HT-29 (cell line): ENCODE measurements around the gene ARMC10. TPM values are rescaled to one million over a fixed set of nuclear protein-coding genes. Genes with fewer than 3 reads are reported as not detected.
"Not testable (repeated sequence)": the region's sequence is repeated elsewhere in the genome, so short reads cannot be mapped to it uniquely, and the experiment has no call there.

Source experiments
- DNase-seq: peaks from one replicate; pipeline ENCODE4 v3.0.0-alpha.2; 2015; ENCODE audit warnings: low spot score
- total RNA-seq: library from RNA; depleted of rRNA; stranded (reverse); fragments of >200 nt; shearing (Covaris generic); gene quantifications from 2 replicates; pipeline ENCODE4 v1.2.3, GENCODE V29; 2014

The ARMC10 gene
- total RNA-seq, 1 experiment from 2014 or later: 40.7 TPM

DNA sequence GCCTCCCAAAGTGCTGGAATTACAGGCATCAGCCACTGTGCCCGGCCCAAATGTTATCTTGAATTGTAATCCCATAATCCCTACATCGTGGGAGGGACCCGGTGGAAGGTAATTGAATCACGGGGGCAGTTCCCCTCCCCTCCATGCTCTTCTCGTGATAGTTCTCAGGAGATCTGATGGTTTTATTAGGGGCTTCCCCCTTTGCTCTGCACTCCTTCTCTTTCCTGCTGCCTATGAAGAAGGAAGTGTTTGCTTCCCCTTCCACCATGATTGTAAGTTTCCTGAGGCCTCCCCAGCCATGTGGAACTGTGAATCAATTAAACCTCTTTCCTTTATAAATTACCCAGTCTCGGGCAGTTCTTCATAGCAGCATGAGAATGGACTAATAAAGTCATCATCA is 3.3 kb downstream of the ARMC10 start:
- DNase-seq: not testable (repeated sequence)

DNA sequence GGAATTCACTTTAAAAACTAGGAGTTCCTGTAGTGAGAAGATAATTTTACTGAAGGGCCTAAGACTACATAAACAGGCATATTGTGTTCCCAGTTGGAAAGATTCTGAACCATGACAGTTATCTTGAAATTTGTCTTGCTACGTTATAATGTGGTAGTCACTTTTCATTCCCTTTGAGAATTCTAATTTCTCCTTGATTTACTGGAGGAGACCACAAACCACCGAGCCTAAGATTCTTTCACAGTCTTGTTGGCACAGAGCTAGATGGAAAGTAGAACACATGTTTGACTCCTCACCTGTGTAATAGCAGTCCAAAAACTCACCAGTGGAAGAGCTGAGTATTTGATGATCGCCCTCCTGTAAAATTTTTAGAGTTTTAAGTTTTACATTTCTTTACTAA is 4.9 kb downstream of the ARMC10 start:
- DNase-seq: no peak

- DNase-seq: no peak
Observed at GRCh38 chr7:103080923-103081322, 6.0 kb downstream of the ARMC10 start.

DNA sequence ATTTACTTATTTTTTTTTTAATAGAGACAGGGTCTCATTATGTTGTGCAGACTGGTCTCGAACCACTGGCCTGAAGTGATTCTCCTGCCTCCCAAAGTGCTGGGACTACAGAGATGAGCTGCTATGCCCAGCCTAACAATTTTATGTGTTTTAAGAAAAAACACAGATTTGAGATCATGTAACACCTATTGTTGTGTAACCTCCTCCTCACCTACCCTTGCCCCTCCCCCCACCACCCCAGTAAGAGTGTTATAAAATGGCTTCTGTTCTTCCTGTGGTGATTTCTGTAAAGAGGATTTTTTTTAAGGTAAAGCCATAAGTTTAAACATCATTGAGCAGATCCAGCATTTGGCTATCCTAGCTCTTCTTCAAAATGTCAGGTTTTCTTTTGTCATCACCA is 7.6 kb downstream of the ARMC10 start:
- no peak for DNase-seq

DNA sequence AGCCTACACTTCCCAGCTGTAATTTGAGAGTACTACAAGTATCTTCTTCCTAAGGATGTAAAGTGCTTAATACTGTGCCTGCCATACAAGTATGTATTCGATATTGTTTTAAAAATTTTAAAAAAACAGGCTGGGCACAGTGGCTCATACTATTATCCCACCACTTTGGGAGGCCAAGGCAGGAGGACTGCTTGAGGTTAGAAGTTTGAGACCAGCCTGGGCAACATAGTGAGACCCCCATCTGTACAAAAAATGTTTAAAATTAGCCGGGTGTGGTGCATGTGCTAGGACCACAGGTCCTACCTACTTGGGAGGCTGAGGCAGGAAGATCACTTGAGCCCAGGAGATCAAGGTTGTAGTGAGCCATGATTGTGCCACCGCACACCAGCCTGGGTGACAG is 8.3 kb downstream of the ARMC10 start:
- no peak for DNase-seq

DNA sequence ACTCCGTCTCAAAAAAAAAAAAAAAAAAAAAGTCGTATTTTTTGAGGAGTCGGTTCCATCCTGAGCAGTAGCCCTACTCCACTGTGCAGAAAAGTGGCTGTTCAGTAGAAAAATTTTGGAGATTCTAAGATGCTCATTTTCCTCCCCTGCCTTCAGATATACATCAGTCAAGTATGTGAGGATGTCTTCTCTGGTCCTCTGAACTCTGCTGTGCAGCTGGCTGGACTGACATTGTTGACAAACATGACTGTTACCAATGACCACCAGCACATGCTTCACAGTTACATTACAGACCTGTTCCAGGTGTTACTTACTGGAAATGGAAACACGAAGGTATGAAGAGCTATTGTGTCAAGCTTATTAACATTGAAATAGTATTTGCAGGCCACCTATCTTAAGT is 17.4 kb downstream of the ARMC10 start:
- not testable (repeated sequence) for DNase-seq

- DNase-seq: no peak
Observed at GRCh38 chr7:103093429-103093828, 18.5 kb downstream of the ARMC10 start.

GRCh38 chr7:103094102-103094501 is 19.2 kb downstream of the ARMC10 start:
- peak; percentile 15 for DNase-seq

- DNase-seq: not testable (repeated sequence)
Observed at GRCh38 chr7:103095558-103095957, 20.6 kb downstream of the ARMC10 start.

GRCh38 chr7:103097041-103097440 is 22.1 kb downstream of the ARMC10 start:
- DNase-seq: no peak

DNA sequence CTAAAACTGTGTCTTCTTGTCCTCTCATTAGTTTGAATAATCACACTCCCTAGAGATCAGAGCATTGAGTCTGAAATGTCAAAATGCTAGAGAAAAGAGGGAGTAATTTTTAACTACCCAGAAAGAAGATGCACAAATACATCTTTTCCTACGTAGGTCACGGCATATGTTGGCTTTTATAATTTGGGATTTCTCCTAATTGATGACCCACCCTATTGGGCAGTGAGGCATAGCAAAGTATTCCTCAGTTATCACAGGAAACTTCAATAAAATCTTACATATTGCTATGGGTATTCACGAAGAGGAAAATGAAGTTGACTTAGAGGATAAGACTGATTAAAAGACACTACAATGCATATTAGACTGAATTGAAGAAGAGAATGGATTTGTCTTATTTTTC is 25.4 kb downstream of the ARMC10 start:
- no peak for DNase-seq

DNA sequence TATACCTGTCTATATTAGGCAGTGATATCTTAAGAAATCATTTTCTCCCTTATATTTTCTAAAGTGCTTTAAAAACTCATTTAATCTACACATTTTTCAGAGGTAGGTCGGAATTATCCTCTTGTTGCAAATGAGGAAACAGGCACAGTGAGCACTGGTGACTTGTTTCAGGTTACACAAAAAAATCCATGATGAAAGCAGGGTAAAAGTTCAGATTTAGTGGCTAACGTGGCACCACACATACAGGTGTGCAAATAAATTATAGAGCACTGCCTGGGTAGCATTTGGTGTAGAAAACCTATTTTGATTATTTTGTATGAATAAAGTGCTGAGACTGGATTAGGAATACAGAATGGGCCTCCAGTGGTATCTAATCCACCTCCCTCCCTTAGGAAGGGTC is 26.6 kb downstream of the ARMC10 start:
- DNase-seq: no peak

GRCh38 chr7:103106005-103106702 is 31.2 kb downstream of the ARMC10 start:
- DNase-seq: no peak

DNA sequence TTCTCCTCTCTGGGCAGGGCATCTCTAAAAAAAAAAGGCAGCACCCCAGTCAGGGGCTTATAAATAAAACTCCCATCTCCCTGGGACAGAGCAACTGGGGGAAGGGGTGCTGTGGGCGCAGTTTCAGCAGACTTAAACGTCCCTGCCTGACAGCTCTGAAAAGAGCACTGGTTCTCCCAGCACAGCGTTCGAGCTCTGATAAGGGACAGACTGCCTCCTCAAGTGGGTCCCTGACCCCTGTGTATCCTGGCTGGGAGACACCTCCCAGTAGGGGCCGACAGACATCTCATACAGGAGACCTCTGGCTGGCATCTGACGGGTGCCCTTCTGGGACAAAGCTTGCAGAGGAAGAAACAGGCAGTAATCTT is 31.7 kb downstream of the ARMC10 start:
- not testable (repeated sequence) for DNase-seq

DNA sequence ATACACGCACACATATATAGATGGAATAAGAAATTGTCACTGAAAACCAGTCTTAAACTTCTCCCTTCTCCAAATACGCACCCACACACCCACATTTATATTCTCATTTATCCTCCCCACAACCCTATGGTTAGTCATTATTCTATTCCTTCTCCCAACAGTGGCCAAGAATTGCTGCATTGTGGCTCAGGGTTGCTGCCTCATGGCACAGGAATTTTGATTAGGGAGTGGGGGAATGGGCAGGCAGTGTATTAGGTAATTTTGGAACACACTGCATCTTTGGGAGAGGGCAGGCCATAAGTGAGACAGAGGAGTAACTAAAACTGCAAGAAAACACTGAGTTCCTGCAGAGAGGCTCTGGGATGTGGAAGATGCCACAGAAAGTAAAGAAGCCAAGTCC is 38.2 kb downstream of the ARMC10 start:
- DNase-seq: no peak

DNA sequence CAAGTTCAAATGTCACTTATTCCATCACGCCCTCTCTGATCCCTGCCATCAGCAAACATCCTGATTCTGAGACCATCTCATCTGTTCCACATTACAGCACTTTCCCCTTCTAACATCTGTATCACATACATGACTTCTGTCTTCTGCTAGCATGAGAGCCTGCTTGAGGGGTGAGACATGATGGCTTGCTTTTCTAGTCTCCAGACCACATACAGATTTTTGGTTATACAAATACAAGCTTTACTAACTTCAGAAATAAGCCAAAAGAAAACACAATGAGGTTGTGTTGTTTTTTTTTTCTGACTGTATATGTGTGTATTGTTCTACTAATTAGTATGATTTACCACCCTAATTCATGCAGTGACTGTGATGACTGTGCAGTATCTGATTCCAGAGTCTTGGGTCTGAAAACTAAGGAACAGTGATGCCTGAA is 39.7 kb downstream of the ARMC10 start:
- no peak for DNase-seq

GRCh38 chr7:103115771-103116170 is 40.8 kb downstream of the ARMC10 start:
- DNase-seq: no peak

GRCh38 chr7:103116511-103116910 is 41.6 kb downstream of the ARMC10 start:
- no peak for DNase-seq

DNA sequence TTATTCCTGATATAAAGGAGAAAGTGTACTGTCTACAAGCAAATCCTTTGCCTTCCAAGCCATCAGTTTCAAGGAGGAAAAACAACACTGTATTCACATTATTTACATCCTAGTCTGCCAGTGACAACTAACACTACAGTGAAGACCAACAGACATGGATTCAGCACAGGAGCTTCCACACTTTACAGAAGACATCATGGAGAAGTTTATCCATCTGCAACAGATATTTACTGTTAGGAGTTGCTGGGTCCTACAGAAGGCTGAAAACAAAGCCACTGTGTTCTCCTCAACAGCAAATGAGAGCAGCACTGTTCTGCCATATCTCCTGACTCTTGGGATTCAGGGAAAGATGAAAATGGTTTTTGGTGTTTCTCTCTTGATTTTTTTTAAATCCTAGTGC is 42.1 kb downstream of the ARMC10 start:
- no peak for DNase-seq

DNA sequence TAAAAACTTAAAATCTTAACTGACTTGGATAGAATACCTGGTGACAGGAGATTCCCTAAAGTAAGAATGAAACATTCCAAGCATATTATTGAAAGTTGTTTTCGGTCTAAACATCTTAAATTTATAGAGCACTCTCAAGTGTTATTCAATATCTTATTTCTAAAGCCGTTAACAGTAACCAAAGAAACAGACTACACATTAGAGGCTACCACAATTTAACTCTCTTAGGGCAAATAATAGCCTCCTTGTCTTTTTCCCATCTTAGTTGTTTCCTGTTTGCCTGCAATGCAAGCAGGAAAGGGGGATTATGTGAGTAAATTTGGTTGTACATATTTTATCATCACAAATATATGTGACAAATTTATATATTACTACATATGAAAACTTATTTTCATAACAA is 42.5 kb downstream of the ARMC10 start:
- DNase-seq: no peak

DNA sequence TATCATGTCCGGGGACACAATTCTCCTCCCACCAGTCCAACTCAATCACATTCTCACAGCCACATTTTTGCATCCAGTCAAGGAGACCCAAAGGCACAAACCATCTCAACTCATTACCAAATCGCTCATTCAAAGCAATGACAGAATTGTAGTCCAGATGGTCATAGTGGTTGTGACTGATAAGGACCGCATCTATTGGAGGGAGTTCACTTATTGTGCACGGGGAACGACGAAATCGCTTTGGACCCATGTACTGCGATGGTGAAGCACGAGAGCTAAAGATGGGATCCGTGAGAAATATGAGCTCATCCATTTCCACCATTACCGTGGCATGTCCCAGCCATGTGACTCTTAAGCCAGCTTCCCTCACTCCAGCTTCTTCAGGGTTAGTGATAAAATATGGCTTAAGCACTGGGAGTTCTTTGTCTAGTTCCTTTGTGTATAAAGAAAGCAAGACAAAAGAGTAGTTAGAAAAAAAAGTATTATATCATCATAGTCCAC is 44.9 kb downstream of the ARMC10 start:
- DNase-seq: no peak

GRCh38 chr7:103120362-103120761 is 45.4 kb downstream of the ARMC10 start:
- DNase-seq: no peak

DNA sequence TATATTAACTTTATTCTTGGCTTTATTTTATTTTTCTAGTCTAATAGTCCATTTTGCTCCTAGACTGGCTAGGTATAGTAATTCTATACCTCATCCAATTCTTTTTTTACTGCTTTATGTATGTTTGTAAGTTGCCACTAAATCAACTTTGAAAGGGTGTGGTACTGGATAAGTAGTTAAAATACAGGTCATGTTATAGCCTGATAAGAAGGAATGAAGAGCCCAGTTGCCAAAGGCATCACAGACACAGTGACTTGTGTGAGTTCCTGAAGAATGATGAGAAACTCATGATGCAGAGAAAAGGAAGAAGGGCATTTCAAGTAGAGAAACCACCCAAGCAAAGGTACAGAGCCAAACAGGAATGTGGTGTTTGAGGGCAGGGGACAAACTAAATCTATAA is 46.7 kb downstream of the ARMC10 start:
- DNase-seq: no peak

GRCh38 chr7:103123529-103123928 is 48.6 kb downstream of the ARMC10 start:
- no peak for DNase-seq
